GM21723 (cell line): ENCODE measurements around the gene LRRC2.
"Not testable (repeated sequence)": the region's sequence is repeated elsewhere in the genome, so short reads cannot be mapped to it uniquely, and the experiment has no call there.

ENCODE experiments used
- ATAC-seq: cut with Tn5 transposase; IDR thresholded peaks from one replicate; pipeline ENCODE4 v1.9.1; 2021; ENCODE audit warnings: mild to moderate bottlenecking, moderate library complexity; ENCODE audit not compliant: unreplicated experiment

LRRC2 gene

GRCh38 chr3:46536758-46537157 lies 29.3 kb downstream of the LRRC2 start:
- ATAC-seq: no peak

GRCh38 chr3:46535746-46536145 lies 30.4 kb downstream of the LRRC2 start:
- no peak for ATAC-seq

GRCh38 chr3:46533091-46533490 lies 33.0 kb downstream of the LRRC2 start:
- no peak for ATAC-seq

GRCh38 chr3:46527239-46527638 lies 38.9 kb downstream of the LRRC2 start:
- no peak for ATAC-seq

GRCh38 chr3:46524832-46525231 lies 41.3 kb downstream of the LRRC2 start:
- ATAC-seq: no peak

GRCh38 chr3:46524008-46524407 lies 42.1 kb downstream of the LRRC2 start:
- ATAC-seq: no peak

- no peak for ATAC-seq
Observed at GRCh38 chr3:46523556-46523955, 42.5 kb downstream of the LRRC2 start.

GRCh38 chr3:46522201-46522600 lies 43.9 kb downstream of the LRRC2 start:
- not testable (repeated sequence) for ATAC-seq

- ATAC-seq: no peak
Observed at GRCh38 chr3:46521096-46521495, 45.0 kb downstream of the LRRC2 start.

GRCh38 chr3:46520531-46520930 lies 45.6 kb downstream of the LRRC2 start:
- no peak for ATAC-seq

GRCh38 chr3:46519952-46520351 lies 46.1 kb downstream of the LRRC2 start:
- ATAC-seq: no peak

GRCh38 chr3:46517784-46518181 lies 48.3 kb downstream of the LRRC2 start:
- no peak for ATAC-seq

GRCh38 chr3:46517016-46517783 lies 48.9 kb downstream of the LRRC2 start:
- ATAC-seq: no peak

- ATAC-seq: no peak
Observed at GRCh38 chr3:46516521-46516920, 49.6 kb downstream of the LRRC2 start.

- no peak for ATAC-seq
Observed at GRCh38 chr3:46512191-46512749, 53.8 kb downstream of the LRRC2 start.

GRCh38 chr3:46509661-46510187 lies 56.4 kb downstream of the LRRC2 start:
- no peak for ATAC-seq

- no peak for ATAC-seq
Observed at GRCh38 chr3:46508850-46509591, 57.1 kb downstream of the LRRC2 start.

- ATAC-seq: no peak
Observed at GRCh38 chr3:46506526-46506925, 59.6 kb downstream of the LRRC2 start.

- no peak for ATAC-seq
Observed at GRCh38 chr3:46505953-46506352, 60.1 kb downstream of the LRRC2 start.

GRCh38 chr3:46504789-46505188 lies 61.3 kb downstream of the LRRC2 start:
- no peak for ATAC-seq

GRCh38 chr3:46503200-46503874 lies 62.8 kb downstream of the LRRC2 start:
- ATAC-seq: no peak
